GM18861 (cell line): Measurements from ENCODE around the gene TMSB4X.
"Not testable (repeated sequence)": the region's sequence is repeated elsewhere in the genome, so short reads cannot be mapped to it uniquely, and the experiment has no call there.

Experiments used
- ATAC-seq: cut with Tn5 transposase; IDR thresholded peaks from one replicate; pipeline ENCODE4 v1.9.1; 2021; ENCODE audit not compliant: unreplicated experiment

The TMSB4X gene

GRCh38 chrX:12974796-12975669, at the start of gene TMSB4X:
TSS of gene TMSB4X (plus strand) at chrX:12975110.
- no peak for ATAC-seq

GRCh38 chrX:12929701-12930100, 45.2 kb upstream of the TMSB4X start:
- no peak for ATAC-seq

GRCh38 chrX:12930150-12930549, 44.8 kb upstream of the TMSB4X start:
- no peak for ATAC-seq

GRCh38 chrX:12932244-12932643, 42.7 kb upstream of the TMSB4X start:
- ATAC-seq, result no peak

- ATAC-seq, result no peak
Observed at GRCh38 chrX:12934850-12935249, 40.1 kb upstream of the TMSB4X start.

- ATAC-seq, result no peak
Observed at GRCh38 chrX:12936947-12937346, 38.0 kb upstream of the TMSB4X start.

GRCh38 chrX:12940471-12940870, 34.4 kb upstream of the TMSB4X start:
- not testable (repeated sequence) for ATAC-seq

GRCh38 chrX:12943592-12943991, 31.3 kb upstream of the TMSB4X start:
- not testable (repeated sequence) for ATAC-seq

GRCh38 chrX:12944452-12944851, 30.5 kb upstream of the TMSB4X start:
- not testable (repeated sequence) for ATAC-seq

- no peak for ATAC-seq
Observed at GRCh38 chrX:12945494-12945893, 29.4 kb upstream of the TMSB4X start.

GRCh38 chrX:12946406-12946805, 28.5 kb upstream of the TMSB4X start:
- ATAC-seq, result no peak

GRCh38 chrX:12946838-12947544, 27.9 kb upstream of the TMSB4X start:
- no peak for ATAC-seq

GRCh38 chrX:12947545-12948235, 27.2 kb upstream of the TMSB4X start:
- ATAC-seq, result no peak

- no peak for ATAC-seq
Observed at GRCh38 chrX:12948495-12948894, 26.4 kb upstream of the TMSB4X start.

GRCh38 chrX:12949205-12949926, 25.5 kb upstream of the TMSB4X start:
- ATAC-seq, result peak; percentile 6

GRCh38 chrX:12949927-12950656, 24.8 kb upstream of the TMSB4X start:
- peak; percentile 53 for ATAC-seq

- ATAC-seq, result peak; percentile 47
Observed at GRCh38 chrX:12950851-12951594, 23.9 kb upstream of the TMSB4X start.

GRCh38 chrX:12951595-12951975, 23.3 kb upstream of the TMSB4X start:
- ATAC-seq, result no peak

GRCh38 chrX:12953420-12953819, 21.5 kb upstream of the TMSB4X start:
- no peak for ATAC-seq

- no peak for ATAC-seq
Observed at GRCh38 chrX:12954376-12954775, 20.5 kb upstream of the TMSB4X start.
